ENCODE results near the gene DGKQ.

DNA sequence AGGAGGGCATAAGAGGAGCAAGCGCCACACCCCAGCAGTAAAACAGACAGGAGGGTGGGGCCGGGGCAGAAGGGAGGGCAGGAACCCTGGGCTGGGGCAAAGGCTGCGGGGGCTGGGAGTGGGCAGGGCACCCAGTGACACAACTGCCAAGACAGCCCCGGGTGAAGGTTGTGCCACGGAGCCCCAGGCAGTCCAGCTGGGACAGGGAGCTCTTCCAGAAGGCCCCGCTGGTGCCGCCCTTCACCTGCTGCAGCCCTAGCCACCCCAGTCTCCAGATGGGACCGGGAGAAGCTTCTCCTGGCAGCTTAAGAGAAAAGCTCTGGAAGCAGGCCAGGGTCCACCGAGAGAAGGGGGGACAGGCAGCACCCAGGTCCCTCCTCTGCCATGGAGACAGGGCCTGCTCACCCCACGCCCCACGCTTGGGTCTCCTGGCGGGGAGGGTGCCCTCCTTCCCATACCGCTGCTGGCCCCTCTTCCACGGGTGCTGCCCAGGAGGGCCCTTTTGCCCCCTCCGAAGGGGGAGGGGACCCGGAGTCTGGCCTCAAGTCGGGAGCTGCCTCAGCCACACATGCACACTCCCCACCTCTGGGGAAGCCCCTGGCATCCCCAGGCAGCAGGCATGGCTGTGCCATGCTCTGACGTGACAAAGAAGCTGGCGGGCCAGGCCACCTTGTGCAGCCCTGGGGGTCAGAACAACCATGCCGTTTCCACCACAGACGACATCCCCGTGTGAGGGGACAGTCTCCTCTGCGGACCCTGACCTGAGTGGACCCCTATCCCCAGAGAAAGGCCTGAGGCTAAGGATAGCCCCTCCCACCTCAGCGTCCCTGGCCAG, 1.5 kb downstream of the DGKQ start:
- TF ChIP-seq, protein P1, sequence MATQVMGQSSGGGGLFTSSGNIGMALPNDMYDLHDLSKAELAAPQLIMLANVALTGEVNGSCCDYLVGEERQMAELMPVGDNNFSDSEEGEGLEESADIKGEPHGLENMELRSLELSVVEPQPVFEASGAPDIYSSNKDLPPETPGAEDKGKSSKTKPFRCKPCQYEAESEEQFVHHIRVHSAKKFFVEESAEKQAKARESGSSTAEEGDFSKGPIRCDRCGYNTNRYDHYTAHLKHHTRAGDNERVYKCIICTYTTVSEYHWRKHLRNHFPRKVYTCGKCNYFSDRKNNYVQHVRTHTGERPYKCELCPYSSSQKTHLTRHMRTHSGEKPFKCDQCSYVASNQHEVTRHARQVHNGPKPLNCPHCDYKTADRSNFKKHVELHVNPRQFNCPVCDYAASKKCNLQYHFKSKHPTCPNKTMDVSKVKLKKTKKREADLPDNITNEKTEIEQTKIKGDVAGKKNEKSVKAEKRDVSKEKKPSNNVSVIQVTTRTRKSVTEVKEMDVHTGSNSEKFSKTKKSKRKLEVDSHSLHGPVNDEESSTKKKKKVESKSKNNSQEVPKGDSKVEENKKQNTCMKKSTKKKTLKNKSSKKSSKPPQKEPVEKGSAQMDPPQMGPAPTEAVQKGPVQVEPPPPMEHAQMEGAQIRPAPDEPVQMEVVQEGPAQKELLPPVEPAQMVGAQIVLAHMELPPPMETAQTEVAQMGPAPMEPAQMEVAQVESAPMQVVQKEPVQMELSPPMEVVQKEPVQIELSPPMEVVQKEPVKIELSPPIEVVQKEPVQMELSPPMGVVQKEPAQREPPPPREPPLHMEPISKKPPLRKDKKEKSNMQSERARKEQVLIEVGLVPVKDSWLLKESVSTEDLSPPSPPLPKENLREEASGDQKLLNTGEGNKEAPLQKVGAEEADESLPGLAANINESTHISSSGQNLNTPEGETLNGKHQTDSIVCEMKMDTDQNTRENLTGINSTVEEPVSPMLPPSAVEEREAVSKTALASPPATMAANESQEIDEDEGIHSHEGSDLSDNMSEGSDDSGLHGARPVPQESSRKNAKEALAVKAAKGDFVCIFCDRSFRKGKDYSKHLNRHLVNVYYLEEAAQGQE (IDR thresholded peaks at IDR 0.05; ENCODE audit: insufficient read depth in 1 of 2, low read depth in 2 of 2, low read length in 1 of 2), result no peak
- TF ChIP-seq, protein P2, sequence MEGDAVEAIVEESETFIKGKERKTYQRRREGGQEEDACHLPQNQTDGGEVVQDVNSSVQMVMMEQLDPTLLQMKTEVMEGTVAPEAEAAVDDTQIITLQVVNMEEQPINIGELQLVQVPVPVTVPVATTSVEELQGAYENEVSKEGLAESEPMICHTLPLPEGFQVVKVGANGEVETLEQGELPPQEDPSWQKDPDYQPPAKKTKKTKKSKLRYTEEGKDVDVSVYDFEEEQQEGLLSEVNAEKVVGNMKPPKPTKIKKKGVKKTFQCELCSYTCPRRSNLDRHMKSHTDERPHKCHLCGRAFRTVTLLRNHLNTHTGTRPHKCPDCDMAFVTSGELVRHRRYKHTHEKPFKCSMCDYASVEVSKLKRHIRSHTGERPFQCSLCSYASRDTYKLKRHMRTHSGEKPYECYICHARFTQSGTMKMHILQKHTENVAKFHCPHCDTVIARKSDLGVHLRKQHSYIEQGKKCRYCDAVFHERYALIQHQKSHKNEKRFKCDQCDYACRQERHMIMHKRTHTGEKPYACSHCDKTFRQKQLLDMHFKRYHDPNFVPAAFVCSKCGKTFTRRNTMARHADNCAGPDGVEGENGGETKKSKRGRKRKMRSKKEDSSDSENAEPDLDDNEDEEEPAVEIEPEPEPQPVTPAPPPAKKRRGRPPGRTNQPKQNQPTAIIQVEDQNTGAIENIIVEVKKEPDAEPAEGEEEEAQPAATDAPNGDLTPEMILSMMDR (IDR thresholded peaks at IDR 0.05), result no peak
